HG03045 (cell line): ENCODE measurements around the gene IQCN.

ENCODE experiments used
- ATAC-seq: cut with Tn5 transposase; IDR thresholded peaks from one replicate; pipeline ENCODE4 v1.9.1; 2021; ENCODE audit warnings: mild to moderate bottlenecking, moderate library complexity; ENCODE audit not compliant: unreplicated experiment

Gene IQCN

DNA sequence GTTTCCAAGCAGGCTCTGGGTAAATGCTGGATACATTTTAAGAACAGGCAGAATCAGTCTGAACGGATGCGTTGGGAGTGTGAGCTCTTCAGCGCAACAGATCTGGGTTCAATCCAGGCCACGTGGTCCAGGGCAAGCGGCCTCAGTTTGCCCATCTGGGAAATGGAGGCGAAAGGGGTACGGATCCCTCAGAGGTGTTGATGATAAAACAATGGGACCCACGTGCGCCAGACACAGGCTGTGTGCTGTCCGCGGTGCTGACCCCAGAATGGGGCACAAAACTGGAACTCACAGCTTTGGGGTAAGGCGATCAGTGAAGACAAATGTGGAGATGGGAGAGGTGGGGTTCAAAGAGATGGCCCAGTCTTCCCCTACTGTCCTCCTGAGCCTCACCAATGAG lies 34.9 kb downstream of the IQCN start:
- ATAC-seq = no peak

DNA sequence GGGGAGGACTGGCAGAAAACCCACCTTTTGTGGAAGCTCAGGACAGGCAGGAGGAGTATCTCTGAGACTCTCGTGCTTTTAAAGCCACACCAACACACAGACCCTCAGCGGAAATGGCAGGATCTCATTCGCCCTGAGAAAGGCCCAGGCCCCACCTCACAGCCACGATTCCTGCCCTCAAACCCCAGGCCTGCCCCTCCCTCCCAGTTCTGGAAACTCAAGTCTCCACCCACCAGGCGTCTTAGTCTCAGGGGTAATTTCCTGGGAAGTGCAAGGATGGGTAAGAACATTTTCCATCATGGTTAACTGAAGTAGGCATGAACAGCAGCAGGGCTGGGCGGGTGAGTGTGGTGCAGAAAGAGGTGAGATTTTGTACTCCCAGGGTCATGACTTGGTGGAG lies 40.1 kb downstream of the IQCN start:
- ATAC-seq = no peak

GRCh38 chr19:18233224-18233825 lies 40.9 kb downstream of the IQCN start:
- no peak for ATAC-seq

DNA sequence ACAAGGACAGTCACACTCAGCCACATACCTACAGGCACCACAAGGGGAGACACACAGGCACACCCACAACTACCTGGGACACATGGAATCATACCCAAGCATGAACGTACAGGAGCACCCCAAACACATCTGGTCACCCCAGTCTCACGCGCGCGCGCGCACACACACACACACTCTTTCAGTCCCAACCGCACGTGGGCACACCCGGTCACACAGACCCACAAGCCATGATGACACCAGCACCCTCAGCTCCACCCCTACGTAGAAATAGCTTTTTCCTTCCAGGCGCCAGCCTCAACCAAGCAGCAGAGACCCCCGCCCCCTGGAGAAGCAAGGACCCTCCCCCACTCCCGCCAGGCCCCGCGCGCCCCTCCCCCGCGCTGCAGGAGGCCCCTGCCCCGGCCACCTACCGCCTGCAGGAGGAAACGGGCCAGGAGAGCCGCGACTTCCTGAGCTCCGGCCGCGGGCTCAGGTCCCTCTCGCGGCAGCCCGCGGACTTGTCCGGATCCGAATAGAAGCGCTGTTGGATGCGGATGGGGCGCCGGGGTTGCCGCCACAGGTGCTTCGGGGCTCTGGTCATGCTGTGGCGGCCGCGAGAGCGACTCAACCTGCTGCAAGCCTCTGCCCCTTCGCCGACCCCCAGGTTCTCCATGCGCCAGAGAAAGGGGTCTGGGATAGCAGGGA lies 41.6 kb downstream of the IQCN start:
- no peak for ATAC-seq

- ATAC-seq = no peak
These were observed 42.5 kb downstream of the IQCN start for GRCh38 chr19:18231775-18232174.

- no peak for ATAC-seq
These were observed 43.1 kb downstream of the IQCN start for GRCh38 chr19:18230941-18231734.

DNA sequence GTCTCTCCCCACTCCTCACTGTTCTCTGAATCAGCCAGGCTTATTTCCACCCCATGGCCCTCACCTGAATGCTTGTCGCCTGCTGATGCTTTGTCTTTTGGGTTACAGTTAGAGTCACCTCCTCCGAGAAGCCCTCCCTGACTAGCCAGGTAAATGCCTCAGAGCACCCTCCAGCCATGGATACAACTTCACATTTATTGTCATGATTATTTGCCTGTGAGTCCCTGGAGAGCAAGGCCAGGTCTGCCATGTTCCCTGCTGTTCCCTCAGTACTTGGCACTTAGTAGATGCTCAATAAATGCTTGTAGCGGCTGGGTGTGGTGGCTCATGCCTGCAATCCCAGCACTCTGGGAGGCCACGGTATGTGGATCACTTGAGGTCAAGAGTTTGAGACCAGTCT lies 44.3 kb downstream of the IQCN start:
- no peak for ATAC-seq

DNA sequence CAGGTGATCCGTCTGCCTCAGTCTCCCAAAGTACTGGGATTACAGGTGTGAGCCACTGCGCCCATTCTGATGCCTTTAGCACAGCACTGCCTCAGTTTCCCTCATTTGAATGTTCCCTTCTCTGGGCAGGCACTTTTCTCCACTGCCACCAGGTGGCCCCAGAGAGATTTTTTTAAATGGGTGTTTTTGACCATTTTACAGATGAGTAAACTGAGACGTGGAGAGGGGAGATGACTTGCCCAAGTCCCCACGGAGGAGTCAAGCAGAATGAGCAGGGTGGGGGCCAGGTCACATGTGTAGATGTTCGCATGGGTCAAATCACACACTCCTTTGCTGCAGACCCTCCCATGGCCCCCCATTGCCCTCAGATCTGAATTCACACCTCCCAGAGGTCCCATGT lies 44.8 kb downstream of the IQCN start:
- ATAC-seq = no peak

DNA sequence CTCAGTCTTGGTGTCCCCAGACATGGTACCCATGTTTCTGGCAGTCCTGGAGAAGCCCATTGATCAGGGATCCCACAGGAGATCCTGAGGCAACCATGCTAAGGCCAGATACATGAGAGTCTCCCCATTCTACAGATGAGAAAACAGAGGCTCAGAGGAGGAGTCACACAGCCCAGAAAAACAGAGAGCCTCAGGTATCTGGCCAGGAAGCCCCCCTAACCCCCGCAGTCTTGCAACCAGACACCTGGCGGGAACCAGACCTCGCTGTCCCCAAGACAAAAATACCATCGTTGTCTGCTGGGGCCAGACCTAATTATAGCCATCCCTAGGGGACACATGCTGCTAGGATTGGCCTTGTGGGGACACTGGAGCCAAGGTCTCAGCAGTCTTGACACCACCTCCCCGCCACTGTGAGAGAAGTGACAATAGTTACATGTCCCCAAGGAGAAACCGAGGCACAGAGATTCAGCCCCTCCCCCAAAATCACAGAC lies 46.4 kb downstream of the IQCN start:
- no peak for ATAC-seq

GRCh38 chr19:18226956-18227780 lies 47.1 kb downstream of the IQCN start:
- ATAC-seq = no peak

DNA sequence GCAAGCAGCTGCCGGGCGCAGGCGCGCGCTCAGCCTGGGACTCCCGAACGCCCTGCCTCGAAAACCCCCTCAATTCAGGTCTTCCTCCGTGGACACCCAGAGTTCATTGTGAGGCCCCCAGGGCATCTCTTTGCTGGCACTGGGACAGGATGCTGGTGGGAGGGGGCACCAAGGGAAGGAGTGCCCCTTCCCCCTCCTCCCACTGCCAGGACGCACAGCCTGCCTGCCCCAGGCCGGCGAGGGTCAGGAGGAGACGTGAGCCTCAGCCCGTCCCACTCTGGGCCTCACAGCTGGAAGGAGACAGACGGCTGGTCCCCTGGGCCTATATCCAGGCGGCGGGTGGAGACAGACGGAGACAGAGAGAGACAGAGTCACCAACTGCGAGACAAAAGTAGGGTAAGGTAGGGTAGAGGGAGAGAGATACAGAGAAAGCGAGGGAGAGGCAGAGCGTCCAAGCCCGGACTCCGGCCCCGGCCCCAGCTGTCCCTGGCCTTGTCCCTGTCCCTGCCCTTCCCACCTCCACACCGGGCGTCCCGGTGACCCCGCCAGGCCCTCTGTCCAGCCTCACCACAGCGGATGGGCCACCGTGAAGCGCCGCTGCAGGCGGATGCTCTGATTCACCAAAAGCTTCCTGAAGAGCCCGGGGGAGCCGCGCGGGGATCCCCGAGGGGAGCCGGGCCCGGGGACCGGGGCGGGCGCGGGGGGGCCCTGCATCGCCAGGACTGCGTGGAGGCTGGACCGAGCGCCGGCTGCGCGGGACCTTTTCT lies 48.4 kb downstream of the IQCN start, which contains the start of gene PDE4C:
Gene PDE4C, minus strand, starts transcription at position 737 of the 767 bp plus-strand sequence. Its CDS starts 23 bp downstream, at position 714.
- no peak for ATAC-seq

DNA sequence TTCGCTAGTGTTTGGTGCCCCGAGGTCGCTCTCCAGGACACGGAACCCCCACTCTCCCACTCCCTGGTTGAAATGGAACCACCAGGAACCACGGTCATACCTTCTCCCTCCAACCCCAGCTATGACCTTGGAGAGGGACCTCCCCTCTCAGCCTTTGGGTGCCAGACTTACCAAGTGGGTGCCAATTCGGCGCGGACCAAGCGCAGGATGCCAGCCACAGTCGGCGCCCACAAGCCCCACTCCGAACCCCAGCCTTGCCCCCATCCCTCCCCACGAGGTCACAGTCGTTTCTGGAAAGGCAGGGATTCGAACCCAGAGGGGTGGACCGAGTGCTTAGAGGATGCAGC lies 48.9 kb downstream of the IQCN start:
- no peak for ATAC-seq

- ATAC-seq = peak; percentile 86
These were observed 49.5 kb downstream of the IQCN start for GRCh38 chr19:18224525-18225354.

DNA sequence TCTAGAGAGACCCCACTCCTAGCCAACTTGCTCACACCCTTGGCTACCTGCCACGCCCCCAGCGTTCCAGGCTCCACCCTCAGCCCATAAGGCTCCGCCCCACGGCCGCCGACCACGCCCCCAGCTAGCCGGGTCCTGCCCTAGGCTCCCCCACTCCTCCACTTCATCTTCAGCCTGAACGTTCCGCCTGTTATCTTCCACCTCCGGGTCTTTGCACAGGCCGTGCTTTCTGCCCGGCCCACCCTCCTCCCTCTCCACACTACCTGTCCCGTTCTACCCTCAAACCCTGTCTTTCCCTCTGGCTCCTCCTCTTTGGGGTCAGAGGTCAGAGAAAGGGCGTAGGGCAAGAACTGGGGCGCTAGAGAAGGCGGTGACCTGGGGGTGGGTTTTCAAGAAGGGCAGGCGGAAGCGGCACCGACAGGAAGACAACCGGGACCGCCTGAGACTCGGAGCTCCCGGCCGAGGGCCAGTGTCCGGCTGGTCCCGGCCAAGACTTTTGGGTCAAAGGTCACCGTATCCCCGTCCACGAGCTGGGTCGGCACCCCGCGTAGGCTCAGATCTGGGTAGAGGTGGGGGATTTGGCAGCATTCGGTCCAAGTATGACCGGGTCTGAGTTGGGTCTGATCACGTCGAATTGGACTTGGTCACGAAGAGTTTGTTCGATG lies 50.3 kb downstream of the IQCN start:
- ATAC-seq = no peak

DNA sequence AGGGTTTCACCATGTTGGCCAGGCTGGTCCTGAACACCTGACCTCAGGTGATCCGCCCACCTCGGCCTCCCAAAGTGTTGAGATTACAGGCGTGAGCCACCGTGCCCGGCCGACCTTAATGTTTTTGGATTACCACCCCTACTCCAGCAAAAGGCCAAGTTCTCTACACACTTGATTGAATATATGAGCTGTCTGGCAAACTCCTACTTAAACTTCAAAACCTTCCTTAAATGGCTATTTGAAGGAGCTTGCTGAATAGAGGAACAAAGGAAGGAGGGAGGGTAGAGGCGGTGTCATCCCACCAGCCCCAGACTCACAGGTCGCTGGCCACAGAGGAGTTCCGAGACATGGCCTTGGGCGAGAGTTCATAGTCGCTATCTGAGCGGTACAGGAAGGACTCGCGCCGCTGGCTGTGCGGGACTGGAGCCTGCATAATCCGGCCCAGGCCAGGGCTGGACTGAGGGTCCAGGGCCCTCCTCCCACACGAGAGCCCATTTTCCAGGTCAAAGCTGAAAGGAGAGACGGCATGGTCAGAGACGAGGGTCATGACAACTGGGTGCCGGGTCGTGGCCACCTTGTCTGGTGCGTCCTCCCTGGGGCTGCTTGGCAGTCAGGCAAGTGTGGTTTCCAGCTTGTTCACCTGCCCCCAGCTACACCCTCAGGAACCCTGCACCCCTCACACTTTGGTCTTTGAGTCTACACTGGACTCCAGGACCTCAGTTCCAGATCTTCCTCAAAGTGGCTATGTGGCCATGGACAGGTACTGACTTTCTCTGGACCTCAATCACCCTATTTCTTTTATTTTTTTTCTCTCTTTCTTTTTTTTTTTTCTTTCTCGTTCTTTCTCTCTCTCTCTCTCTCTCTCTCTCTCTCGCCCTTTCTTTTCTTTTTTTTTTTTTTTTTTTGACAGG lies 52.2 kb downstream of the IQCN start:
- ATAC-seq = no peak

GRCh38 chr19:18220632-18221275 lies 53.5 kb downstream of the IQCN start:
- ATAC-seq = no peak

GRCh38 chr19:18219911-18220631 lies 54.2 kb downstream of the IQCN start:
- no peak for ATAC-seq
